Loucy (cell line): ENCODE data around the gene HSPA12A.

Experiments
- H2AFZ ChIP-seq: fragments of 200-600 bp; sonication (generic); 2 replicates; pipeline ENCODE4 v1.6.0; 2016; ENCODE audit warnings: antibody characterized with exemption, mild to moderate bottlenecking, low read length, moderate library complexity
- H3F3A ChIP-seq: fragments of 200-600 bp; 2 replicates; pipeline ENCODE4 v1.6.0; 2016; ENCODE audit warnings: antibody characterized with exemption, low read depth, mild to moderate bottlenecking
- H3K27me3 ChIP-seq: fragments of 200-600 bp; sonication (generic); 2 replicates; pipeline ENCODE4 v1.6.1; 2014; ENCODE audit warnings: low read length, mild to moderate bottlenecking; ENCODE audit not compliant: insufficient read depth, poor library complexity, severe bottlenecking
- H3K36me3 ChIP-seq: fragments of 200-600 bp; sonication (generic); 2 replicates; pipeline ENCODE4 v1.6.1; 2016; ENCODE audit warnings: low read length; ENCODE audit not compliant: insufficient read depth
- H3K4me1 ChIP-seq: fragments of 200-600 bp; sonication (generic); 2 replicates; pipeline ENCODE4 v1.5.1; 2014; ENCODE audit warnings: low read length, mild to moderate bottlenecking; ENCODE audit not compliant: insufficient read depth, poor library complexity, severe bottlenecking
- H3K4me2 ChIP-seq: fragments of 200-600 bp; sonication (generic); 2 replicates; pipeline ENCODE4 v1.6.0; 2014; ENCODE audit warnings: antibody characterized with exemption, low read length, low read depth, mild to moderate bottlenecking; ENCODE audit not compliant: poor library complexity, severe bottlenecking
- H3K4me3 ChIP-seq: fragments of 200-600 bp; sonication (generic); 2 replicates; pipeline ENCODE4 v1.5.1; 2014; ENCODE audit warnings: low read length, mild to moderate bottlenecking, mixed read lengths; ENCODE audit not compliant: poor library complexity, severe bottlenecking
- H3K79me2 ChIP-seq: fragments of 200-600 bp; sonication (generic); 2 replicates; pipeline ENCODE4 v1.6.1; 2014; ENCODE audit warnings: low read length; ENCODE audit not compliant: insufficient read depth
- H3K9ac ChIP-seq: fragments of 200-600 bp; sonication (generic); 2 replicates; pipeline ENCODE4 v1.6.0; 2014; ENCODE audit warnings: mild to moderate bottlenecking, low read depth, low read length, moderate library complexity; ENCODE audit not compliant: poor library complexity, severe bottlenecking
- H3K9me2 ChIP-seq: fragments of 200-600 bp; sonication (generic); replicated peaks from 2 replicates; pipeline ENCODE4 v1.6.1; 2016; ENCODE audit warnings: low read depth, low read length, mixed read lengths
- H3K9me3 ChIP-seq: fragments of 200-600 bp; sonication (generic); 2 replicates; pipeline ENCODE4 v1.6.1; 2014; ENCODE audit warnings: mild to moderate bottlenecking, antibody characterized with exemption, low read length, low read depth; ENCODE audit not compliant: insufficient read depth
- H4K20me1 ChIP-seq: fragments of 200-600 bp; sonication (generic); 2 replicates; pipeline ENCODE4 v1.6.0; 2014; ENCODE audit warnings: antibody characterized with exemption, low read length, mild to moderate bottlenecking; ENCODE audit not compliant: insufficient read depth, poor library complexity, severe bottlenecking
- CTCF ChIP-seq: fragments of 200-600 bp; sonication (generic); conservative IDR thresholded peaks from 2 replicates; pipeline ENCODE4 v1.5.1; 2014; ENCODE audit warnings: mild to moderate bottlenecking, antibody characterized with exemption, low read length
- EZH2phosphoT487 ChIP-seq: fragments of 200-600 bp; IDR thresholded peaks from 2 replicates; pipeline ENCODE4 v1.6.1; 2018; ENCODE audit warnings: antibody characterized with exemption, mild to moderate bottlenecking, moderate library complexity, borderline replicate concordance

The HSPA12A gene

GRCh38 chr10:116761883-116762282 is 19.5 kb upstream of the HSPA12A start:
- no peaks in the 10 kb centered on the region for H4K20me1 ChIP-seq
- H3K4me2 ChIP-seq = no peak overlapping the region
- H3K9me2 ChIP-seq = no peaks in the 10 kb centered on the region
- H3K79me2 ChIP-seq = no peaks in the 10 kb centered on the region
- H3K9ac ChIP-seq = no peak overlapping the region
- no peaks in the 10 kb centered on the region for H3K36me3 ChIP-seq
- no peak for TF ChIP-seq EZH2phosphoT487
- no peak for TF ChIP-seq CTCF
- H3K4me3 ChIP-seq = no peak overlapping the region
- H3K9me3 ChIP-seq = no peaks in the 10 kb centered on the region
- no peaks in the 10 kb centered on the region for H3K27me3 ChIP-seq
- H3F3A ChIP-seq = no peaks in the 10 kb centered on the region
- H3K4me1 ChIP-seq = no peaks in the 10 kb centered on the region
- no peak overlapping the region for H2AFZ ChIP-seq

GRCh38 chr10:116760919-116761318 is 18.6 kb upstream of the HSPA12A start:
- no peak for TF ChIP-seq CTCF
- TF ChIP-seq EZH2phosphoT487 = no peak

GRCh38 chr10:116757246-116757645 is 14.9 kb upstream of the HSPA12A start:
- Histone ChIP-seq H3K9me3 (no peaks in the 10 kb centered on the region), H3K27me3 (no peaks in the 10 kb centered on the region), H3K4me1 (no peaks in the 10 kb centered on the region), H4K20me1 (no peaks in the 10 kb centered on the region), H3F3A (no peaks in the 10 kb centered on the region), H3K36me3 (no peaks in the 10 kb centered on the region), H3K4me2 (no peak overlapping the region), H3K79me2 (no peaks in the 10 kb centered on the region), H3K9ac (no peak overlapping the region), H3K4me3 (no peak overlapping the region), H2AFZ (no peak overlapping the region), H3K9me2 (no peaks in the 10 kb centered on the region)
- TF ChIP-seq CTCF (no peak), EZH2phosphoT487 (no peak)

More at GRCh38 chr10:116760919-116761318, 18.6 kb upstream of the HSPA12A start:
- Histone ChIP-seq H3K9me3 (no peaks in the 10 kb centered on the region), H3K9me2 (no peaks in the 10 kb centered on the region), H3K79me2 (no peaks in the 10 kb centered on the region), H3K4me3 (no peak overlapping the region), H3K36me3 (no peaks in the 10 kb centered on the region), H3K27me3 (no peaks in the 10 kb centered on the region), H4K20me1 (no peaks in the 10 kb centered on the region), H3K4me2 (no peak overlapping the region), H3K9ac (no peak overlapping the region), H2AFZ (no peak overlapping the region), H3F3A (no peaks in the 10 kb centered on the region), H3K4me1 (no peaks in the 10 kb centered on the region)
